NCI-H1105 (cell line): ENCODE data around the gene PDE4B.
"Not testable (repeated sequence)": the region's sequence is repeated elsewhere in the genome, so short reads cannot be mapped to it uniquely, and the experiment has no call there.

Source experiments
- DNase-seq: peaks from one replicate; lab custom pipeline; 2025; lab: John Stamatoyannopoulos, UW

Gene PDE4B

GRCh38 chr1:65953170-65953569 is 160.5 kb downstream of the PDE4B start:
- DNase-seq, result no peak

DNA sequence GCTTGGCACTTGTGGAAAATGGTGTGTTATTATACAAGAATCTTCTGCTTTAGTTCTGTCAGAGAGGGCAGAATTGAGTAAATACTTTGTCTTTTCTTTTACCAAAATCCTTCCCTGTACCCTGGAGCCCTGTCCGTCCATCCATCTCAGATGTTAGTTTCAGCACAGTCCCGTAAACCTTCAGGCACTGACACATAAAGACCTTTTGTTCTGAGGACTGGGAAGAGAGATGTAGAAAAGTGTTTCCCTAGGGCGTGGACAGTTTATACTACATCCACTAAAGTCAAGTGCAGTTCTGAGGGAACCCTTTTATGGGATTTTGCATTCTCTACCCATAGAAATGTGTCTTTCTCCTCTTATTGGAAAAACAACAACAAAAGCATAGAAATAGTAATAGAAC is 162.4 kb downstream of the PDE4B start:
- no peak for DNase-seq

GRCh38 chr1:65955503-65955902 is 162.8 kb downstream of the PDE4B start:
- DNase-seq, result no peak

GRCh38 chr1:65958561-65959350 is 166.1 kb downstream of the PDE4B start:
- DNase-seq, result peak; percentile 41

DNA sequence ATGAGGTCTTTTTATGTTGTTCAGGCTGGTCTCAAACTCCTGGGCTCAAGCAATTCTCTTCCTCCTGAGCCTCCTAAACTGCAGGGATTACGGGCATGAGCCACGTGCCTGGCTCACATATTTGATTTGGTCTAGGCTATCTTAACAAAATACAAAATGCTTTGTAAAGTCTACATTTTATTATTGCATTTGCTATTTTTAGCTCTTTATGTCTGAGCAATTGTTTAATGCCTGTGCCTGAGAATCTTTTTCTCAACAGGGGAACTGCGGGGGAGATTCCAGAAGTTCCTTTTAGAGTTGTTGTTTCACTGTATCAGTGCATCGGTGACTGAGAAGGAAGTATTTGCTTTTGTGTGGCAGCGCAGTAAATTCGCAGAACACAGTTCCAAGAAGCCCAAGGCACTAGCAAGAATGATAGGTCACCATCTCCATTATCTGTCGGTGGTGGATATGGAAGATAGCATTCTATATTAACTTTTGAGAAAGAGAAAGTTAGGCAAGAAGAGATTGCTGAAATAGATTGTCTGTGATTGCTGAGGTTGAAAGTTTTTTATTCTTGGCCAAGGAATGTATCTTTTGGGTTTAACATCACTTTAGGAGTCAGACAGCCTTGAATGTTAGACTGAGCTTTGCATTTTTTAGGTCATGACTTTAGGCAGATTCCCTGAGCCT is 167.3 kb downstream of the PDE4B start:
- DNase-seq, result no peak

GRCh38 chr1:65963156-65963888 is 170.6 kb downstream of the PDE4B start:
- no peak for DNase-seq

- DNase-seq, result no peak
These were observed 171.4 kb downstream of the PDE4B start for GRCh38 chr1:65964123-65964522.

GRCh38 chr1:65965112-65965996 is 172.7 kb downstream of the PDE4B start:
- DNase-seq, result no peak

DNA sequence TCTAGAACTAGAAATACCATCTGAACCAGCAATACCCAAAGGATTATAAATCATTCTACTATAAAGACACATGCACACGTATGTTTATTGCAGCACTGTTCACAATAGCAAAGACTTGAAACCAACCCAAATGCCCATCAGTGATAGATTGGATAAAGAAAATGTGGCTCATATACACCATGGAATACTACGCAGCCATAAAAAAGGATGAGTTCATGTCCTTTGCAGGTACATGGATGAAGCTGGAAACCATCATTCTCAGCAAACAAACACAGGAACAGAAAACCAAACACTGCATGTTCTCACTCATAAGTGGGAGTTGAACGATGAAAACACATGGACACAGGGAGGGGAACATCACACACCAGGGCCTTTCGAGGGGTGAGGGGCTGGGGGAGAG is 174.8 kb downstream of the PDE4B start:
- not testable (repeated sequence) for DNase-seq

DNA sequence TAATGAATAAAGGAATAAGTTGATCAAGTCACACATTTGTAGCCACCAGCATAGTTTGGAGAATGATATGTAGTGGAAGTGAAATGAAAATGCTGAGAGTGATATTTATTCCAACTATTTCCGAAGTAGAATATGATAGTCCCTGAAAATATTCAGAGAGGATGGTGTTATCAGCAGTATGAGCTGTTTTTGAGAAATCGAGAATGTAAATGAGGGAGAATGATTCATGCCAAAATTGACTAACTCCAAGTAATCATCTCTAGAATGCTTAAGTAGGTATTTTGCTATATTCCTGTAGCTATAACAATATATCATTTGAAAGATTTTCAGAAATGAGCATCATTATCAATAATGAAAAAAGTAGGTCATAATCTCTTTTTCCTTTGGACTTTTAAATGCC is 178.9 kb downstream of the PDE4B start:
- DNase-seq, result no peak

DNA sequence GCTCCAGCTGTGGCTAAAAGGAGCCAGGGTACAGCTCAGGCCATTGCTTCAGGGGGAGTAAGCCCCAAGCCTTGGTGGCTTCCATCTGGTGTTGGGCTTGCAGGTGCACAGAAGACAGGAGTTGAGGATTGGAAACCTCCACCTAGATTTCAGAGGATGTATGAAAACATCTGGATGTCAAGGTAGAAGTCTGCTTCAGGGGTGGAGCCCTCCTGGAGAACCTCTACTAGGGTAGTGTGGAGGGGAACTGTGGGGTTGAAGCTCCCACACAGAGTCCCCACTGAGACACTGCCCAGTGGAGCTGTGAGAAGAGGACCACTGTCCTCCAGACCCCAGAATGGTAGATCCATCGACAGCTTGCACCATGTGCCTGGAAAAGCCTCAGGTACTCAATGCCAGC is 183.0 kb downstream of the PDE4B start:
- DNase-seq, result no peak

GRCh38 chr1:65979136-65980044 is 186.7 kb downstream of the PDE4B start:
- no peak for DNase-seq

DNA sequence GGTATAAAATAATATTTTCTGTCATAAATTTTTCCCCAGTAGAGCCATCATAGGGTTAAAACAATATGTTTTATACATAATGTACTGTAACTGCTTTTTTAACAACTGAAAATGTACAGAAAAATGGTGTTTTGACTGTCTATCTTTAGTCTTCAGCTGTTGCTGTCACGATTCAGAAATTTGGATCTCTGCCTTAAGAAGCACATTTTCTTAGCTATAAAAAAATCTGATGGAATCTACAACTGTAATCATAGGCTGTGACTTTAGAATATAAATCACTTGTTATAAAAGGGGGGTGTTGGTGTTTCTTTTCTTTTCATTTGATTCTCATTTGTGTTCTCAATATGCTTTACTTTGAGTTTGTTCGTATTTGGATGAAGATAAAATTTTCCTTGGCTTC is 187.5 kb downstream of the PDE4B start:
- DNase-seq, result no peak

GRCh38 chr1:65983500-65983899 is 190.8 kb downstream of the PDE4B start:
- DNase-seq, result no peak

- no peak for DNase-seq
These were observed 192.8 kb downstream of the PDE4B start for GRCh38 chr1:65985393-65986066.

DNA sequence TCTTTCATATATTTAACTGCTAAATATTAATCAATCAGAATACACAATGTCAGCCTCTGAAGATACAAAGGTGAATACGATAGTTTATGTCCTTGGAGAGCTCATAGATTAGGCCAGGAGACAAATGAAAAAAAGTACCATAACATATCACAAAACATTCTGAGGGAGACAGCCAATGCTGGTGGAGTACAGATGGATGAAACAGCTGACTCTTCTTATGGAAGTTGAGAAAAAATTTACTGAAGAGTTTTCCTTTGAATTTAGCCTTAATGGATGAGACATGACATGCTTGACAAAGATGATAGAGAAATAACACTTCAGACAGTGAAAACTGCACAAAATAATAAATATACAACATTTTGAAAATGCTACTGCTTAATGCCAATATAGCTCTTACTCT is 193.5 kb downstream of the PDE4B start:
- DNase-seq, result no peak

DNA sequence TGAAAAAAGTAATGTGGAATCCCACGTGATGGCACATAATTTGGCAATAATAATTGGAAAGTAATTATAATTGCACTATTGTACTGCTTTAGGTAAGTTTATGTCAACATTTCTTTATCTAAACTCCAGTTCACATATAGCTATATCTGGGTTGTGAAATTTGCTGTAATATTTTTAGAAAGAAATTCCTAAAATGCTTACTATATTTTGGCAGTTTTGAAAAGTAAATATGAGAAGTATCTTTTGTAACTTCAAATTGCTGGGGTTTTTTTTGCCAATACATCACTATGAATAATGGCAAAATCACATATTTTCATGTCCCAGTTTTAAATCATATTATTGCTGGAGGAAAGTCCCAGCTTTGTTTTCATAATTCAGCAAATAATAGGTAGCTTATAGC is 197.5 kb downstream of the PDE4B start:
- DNase-seq, result no peak

DNA sequence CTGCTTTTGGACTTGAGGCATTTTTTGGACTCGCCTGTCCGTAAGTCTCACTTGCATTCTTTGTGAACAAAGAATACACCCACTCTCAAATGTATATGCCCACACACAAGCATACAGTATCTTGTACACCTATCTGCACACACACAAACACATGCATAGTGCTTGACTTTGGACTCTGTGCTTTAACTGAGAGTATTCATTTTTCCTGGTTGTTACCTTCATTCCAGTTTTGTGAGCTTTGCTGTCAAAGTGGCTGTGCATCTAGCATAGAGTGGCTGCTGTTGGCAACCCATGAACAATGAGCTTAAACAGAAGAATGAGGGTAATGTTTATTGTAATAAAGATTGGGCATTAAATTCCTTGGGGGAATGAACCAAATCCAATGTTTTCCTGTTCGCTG is 199.0 kb downstream of the PDE4B start:
- DNase-seq, result no peak

DNA sequence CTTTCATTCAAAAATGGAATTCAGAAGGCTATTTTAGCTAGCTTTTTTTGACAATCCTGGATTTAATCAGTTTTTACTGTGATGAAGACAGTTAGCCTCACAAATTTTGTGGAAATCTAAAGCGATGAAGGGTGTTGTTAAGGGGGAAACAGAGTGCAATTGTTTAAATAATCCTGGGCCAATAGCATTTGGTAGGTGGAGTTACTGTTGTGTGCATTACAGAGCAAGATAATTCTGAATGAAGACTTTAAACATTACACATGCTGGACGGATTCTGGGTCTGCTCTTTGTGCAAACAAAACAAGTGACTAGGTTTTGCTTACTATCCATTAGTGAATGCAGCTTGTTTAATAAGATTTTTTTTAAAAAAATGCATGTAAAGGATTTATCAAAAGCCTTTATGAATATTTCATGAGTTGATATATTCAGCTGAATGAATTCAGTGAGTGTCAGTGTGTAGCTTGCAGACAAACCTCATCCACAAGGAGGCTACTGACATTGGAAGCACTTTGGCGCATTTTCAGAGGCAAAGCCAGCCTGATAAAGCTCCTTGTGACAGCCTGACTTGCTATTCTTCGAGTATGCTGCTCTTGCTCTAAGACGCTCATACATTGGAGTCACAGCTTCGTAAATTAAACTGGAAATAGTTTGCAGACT is 199.6 kb downstream of the PDE4B start:
- DNase-seq, result no peak

DNA sequence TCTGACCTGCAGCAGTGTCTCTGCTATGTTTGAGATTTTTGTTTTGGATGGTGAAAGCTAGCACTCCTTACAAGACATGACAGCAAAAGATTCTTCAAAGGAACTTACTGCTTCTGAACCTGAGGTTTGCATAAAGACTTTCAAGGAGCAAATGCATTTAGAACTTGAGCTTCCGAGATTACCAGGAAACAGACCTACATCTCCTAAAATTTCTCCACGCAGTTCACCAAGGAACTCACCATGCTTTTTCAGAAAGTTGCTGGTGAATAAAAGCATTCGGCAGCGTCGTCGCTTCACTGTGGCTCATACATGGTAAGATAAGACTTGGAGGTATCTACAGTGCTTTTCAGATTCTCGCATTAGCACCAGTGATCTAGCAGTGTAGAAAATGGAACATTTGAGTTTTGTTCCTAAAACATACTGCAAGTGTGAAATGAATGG is 200.2 kb downstream of the PDE4B start:
- no peak for DNase-seq
